GM18861 (cell line): ENCODE data around the gene SEPTIN1.

Experiments used
- ATAC-seq: cut with Tn5 transposase; IDR thresholded peaks from one replicate; pipeline ENCODE4 v1.9.1; 2021; ENCODE audit not compliant: unreplicated experiment

SEPTIN1 gene

DNA sequence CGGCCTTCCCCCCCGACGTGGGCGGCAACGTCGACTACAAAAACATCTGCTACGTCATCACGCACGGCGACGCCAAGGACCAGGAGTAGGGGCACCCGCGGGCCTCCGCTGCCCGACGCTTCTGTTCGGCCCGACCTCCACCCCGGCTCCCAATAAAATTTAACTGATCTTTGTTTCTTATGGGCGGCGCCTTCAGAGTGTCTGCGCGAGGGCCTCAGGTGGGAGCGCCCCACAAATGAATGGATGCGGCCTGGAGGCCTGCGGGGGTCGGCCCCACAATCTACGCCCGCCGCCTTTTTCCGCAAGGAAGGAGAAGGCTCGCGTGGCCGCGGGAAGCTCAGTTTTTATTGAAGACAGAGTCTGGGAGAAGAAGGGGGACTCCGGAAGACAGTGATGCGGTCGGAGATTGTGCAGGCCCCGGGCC, 4.5 kb downstream of the SEPTIN1 start:
- peak; percentile 29 for ATAC-seq

DNA sequence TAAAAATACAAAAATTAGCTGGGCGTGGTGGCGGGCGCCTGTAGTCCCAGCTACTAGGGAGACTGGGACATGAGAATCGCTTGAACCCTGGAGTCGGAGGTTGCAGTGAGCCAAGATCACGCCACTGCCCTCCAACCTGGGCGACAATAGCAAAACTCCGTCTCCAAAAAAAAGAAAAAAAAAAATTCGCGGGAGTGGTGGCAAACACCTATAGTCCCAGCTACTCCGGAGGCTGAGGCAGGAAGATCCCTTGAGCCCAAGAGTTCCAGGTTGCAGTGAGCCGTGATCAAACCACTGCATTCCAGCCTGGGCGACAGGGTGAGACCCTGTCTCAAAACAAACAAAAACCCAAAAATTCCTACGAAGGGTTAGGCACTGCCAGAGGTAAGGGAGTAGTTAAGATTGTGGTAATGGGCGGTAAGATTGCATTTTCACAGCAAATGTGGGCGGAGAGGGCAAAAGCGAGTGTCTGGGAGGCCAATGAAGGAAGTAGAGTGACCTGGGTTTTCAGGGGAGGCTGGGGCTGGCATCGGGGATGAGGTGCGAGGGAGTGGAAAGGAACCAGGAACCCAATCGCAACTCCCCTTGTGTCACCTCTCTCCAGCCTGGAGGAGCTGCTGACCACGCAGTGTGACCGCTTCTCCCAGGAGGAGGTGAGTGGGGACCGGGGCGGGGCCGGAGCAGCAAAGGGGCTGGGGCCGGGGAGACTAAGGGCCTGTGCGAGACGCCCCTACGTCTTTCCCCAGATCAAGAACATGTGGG, 5.1 kb downstream of the SEPTIN1 start:
- ATAC-seq: no peak

GRCh38 chr16:30376461-30376902, 5.9 kb downstream of the SEPTIN1 start:
- ATAC-seq: no peak

GRCh38 chr16:30375864-30376263, 6.5 kb downstream of the SEPTIN1 start:
- no peak for ATAC-seq

DNA sequence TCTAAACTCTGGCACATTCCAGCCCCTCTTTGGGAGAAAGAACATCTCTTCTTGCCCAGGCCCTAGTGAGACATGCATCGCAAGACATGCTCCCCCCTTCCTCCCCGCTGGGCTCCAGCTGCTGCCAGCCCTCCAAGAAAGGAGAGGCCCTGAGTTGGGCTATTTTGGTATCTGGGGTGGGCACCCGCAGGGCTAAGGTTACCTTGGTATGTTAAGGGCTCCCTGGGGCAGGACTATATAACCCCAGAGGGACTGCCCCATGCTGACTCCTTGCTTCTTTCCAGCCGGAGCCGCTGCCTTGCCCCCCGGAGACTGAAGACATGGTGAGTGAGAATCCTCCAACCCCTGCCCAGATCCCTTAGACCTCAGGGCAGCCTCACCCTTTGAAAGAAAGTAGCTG, 7.8 kb downstream of the SEPTIN1 start, which contains the start of gene MYL11:
TSS of gene MYL11 (plus strand) at position 265 of the 400 bp plus-strand sequence. CDS start at position 321, 56 bp downstream.
- no peak for ATAC-seq

- ATAC-seq: no peak
Measured at GRCh38 chr16:30372725-30373124, 9.6 kb downstream of the SEPTIN1 start.

DNA sequence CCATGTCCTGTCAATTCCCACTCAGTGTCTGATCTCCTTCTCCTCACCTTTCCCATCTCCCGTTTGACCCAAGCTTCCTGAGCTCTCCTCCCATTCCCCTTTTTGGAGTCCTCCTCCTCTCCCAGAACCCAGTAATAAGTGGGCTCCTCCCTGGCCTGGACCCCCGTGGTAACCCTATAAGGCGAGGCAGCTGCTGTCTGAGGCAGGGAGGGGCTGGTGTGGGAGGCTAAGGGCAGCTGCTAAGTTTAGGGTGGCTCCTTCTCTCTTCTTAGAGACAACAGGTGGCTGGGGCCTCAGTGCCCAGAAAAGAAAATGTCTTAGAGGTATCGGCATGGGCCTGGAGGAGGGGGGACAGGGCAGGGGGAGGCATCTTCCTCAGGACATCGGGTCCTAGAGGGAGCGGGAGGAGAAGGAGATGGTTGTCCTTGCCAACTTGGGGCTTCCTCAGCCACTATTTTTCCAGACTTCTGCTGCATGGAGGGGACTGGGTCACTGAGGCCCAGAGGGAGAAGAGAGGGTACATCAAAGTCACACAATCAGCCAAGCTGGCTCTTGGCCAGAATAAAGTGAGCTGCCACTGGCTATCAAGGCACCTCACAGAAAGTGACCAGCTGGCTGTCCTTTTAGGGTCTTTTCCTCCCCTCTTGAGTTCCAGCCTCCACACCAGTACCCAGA, 10.2 kb downstream of the SEPTIN1 start:
- no peak for ATAC-seq

- no peak for ATAC-seq
Measured at GRCh38 chr16:30371248-30371816, 11.0 kb downstream of the SEPTIN1 start.

- peak; percentile 65 for ATAC-seq
Measured at GRCh38 chr16:30370456-30371247, 11.7 kb downstream of the SEPTIN1 start, which contains the start of gene TBC1D10B. TBC1D10B (minus strand) TSS chr16:30370494; CDS start chr16:30370183, 311 bp downstream.

GRCh38 chr16:30369938-30370455, 12.4 kb downstream of the SEPTIN1 start:
- peak; percentile 8 for ATAC-seq

GRCh38 chr16:30369091-30369937, 13.0 kb downstream of the SEPTIN1 start:
- ATAC-seq: no peak

GRCh38 chr16:30368792-30369090, 13.6 kb downstream of the SEPTIN1 start:
- no peak for ATAC-seq

- no peak for ATAC-seq
Measured at GRCh38 chr16:30368122-30368791, 14.1 kb downstream of the SEPTIN1 start.

DNA sequence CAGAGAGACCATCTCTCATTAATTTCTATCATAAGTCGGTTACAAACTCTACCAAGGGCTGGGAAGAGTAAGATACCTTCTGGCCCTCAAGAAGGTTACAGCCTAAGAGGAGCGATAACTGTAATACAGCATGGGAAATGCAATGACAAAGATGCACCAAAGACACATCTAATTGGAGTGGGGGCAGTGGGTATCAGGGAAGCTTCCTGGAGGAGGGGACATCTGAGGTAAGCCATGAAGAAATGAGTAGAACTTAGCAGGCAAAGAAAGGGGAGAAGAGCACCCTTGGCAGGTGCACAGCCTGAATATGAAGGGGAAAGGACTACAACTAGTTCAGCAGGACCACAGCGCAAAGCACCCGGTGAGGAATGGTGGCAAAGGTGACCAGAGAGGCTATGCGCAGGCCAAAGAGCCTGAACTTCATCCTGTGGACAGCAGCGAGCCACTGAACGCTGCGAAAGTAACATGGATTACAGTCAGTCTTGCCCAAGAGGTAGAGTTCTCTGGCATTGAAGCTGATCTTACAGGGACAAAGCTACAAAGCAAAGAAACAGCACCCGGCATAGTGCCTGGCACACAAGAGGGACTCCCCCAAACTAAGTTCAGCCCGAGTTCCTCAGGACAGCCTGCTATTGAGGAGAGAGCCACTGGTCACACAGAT, 14.9 kb downstream of the SEPTIN1 start:
- ATAC-seq: no peak

DNA sequence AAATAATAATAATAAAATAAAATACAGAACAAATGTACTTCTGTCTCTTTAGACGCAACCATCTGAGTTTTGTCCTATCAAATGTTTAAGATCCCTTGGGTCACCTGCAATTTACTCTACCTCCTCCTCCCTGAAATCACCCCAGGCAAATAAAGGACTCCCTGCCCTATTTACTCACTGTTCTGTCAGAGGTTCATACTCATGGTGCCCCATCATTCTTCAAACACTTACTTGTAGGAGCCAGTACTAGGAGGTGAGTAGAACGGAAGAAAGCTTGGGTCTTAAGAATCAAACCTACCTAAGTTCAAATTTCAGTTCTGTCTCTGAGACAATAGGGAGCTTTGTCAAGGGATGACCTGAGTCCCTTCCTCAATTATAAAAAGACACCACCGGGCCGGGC, 15.8 kb downstream of the SEPTIN1 start:
- no peak for ATAC-seq

- ATAC-seq: no peak
Measured at GRCh38 chr16:30365200-30365599, 17.2 kb downstream of the SEPTIN1 start.

GRCh38 chr16:30361180-30361579, 21.2 kb downstream of the SEPTIN1 start:
- ATAC-seq: no peak

- ATAC-seq: no peak
Measured at GRCh38 chr16:30359871-30360170, 22.5 kb downstream of the SEPTIN1 start.
